BLaER1 treated with 17β-estradiol and CSF1 and Interleukin-3, amounts not matched to agents 10 nM and 100 nM (cell line): ENCODE measurements around the gene SLC39A11.
"Not testable (repeated sequence)": the region's sequence is repeated elsewhere in the genome, so short reads cannot be mapped to it uniquely, and the experiment has no call there.

ENCODE experiments used
- H3K27ac ChIP-seq, 11 experiments: shearing (Covaris generic); formaldehyde crosslinking; 2 replicates each; pipeline ENCODE4 v1.8.1; 2022
- H3K27me3 ChIP-seq, 11 experiments: shearing (Covaris generic); formaldehyde crosslinking; 2 replicates each; pipeline ENCODE4 v1.8.1; 2022
- H3K36me3 ChIP-seq, 11 experiments: shearing (Covaris generic); formaldehyde crosslinking; 2 replicates each; pipeline ENCODE4 v1.8.1; 2022
- H3K4me1 ChIP-seq, 10 experiments: shearing (Covaris generic); formaldehyde crosslinking; 2 replicates each; pipeline ENCODE4 v1.8.1; 2022
- H3K4me2 ChIP-seq, 11 experiments: shearing (Covaris generic); formaldehyde crosslinking; 2 replicates each; pipeline ENCODE4 v1.8.1; 2022
- H3K4me3 ChIP-seq, 10 experiments: shearing (Covaris generic); formaldehyde crosslinking; 2 replicates each; pipeline ENCODE4 v1.8.1; 2022
- H3K9ac ChIP-seq, 11 experiments: shearing (Covaris generic); formaldehyde crosslinking; 2 replicates each; pipeline ENCODE4 v1.8.1; 2022
- H3K9me3 ChIP-seq, 11 experiments: shearing (Covaris generic); formaldehyde crosslinking; replicated peaks in 1 of 11; 2 replicates each; pipeline ENCODE4 v1.8.1; 2022
- H4K20me1 ChIP-seq, 11 experiments: shearing (Covaris generic); formaldehyde crosslinking; 2 replicates each; pipeline ENCODE4 v1.8.1; 2022
- Cebpa-rat ChIP-seq, 11 experiments: shearing (Covaris generic); IDR thresholded peaks; 2 replicates each; pipeline ENCODE4 v1.8.1; 2022

The SLC39A11 gene

GRCh38 chr17:72765368-72766153, 326.9 kb downstream of the SLC39A11 start:
- H3K27ac ChIP-seq = no peak overlapping the region
- H3K4me1 ChIP-seq = no peaks in the 10 kb centered on the region
- H3K36me3 ChIP-seq = peaks cover 0 to 11% (median 5%) of the 10 kb centered on the region in 11 experiments; a peak in 7 of 22 replicates
- no peak overlapping the region for H3K9ac ChIP-seq
- H3K27me3 ChIP-seq = no peaks in the 10 kb centered on the region
- no peaks in the 10 kb centered on the region for H4K20me1 ChIP-seq
- H3K4me2 ChIP-seq = no peak overlapping the region
- H3K4me3 ChIP-seq = no peak overlapping the region
- H3K9me3 ChIP-seq = peaks cover 0 to 16% (median 9%) of the 10 kb centered on the region in 11 experiments; a peak in 14 of 22 replicates
- TF ChIP-seq Cebpa-rat (IDR thresholded peaks at IDR 0.05) = no peak

GRCh38 chr17:72764632-72765041, 327.9 kb downstream of the SLC39A11 start:
- TF ChIP-seq Cebpa-rat (IDR thresholded peaks at IDR 0.05) = no peak
- Histone ChIP-seq H3K4me1 (no peaks in the 10 kb centered on the region), H3K9ac (no peak overlapping the region), H3K4me2 (no peak overlapping the region), H4K20me1 (no peaks in the 10 kb centered on the region), H3K27ac (no peak overlapping the region), H3K27me3 (no peaks in the 10 kb centered on the region), H3K4me3 (no peak overlapping the region), H3K9me3 (peaks cover 0 to 16% (median 9%) of the 10 kb centered on the region in 11 experiments; a peak in 14 of 22 replicates), H3K36me3 (peaks cover 0 to 11% (median 5%) of the 10 kb centered on the region in 11 experiments; a peak in 7 of 22 replicates)

DNA sequence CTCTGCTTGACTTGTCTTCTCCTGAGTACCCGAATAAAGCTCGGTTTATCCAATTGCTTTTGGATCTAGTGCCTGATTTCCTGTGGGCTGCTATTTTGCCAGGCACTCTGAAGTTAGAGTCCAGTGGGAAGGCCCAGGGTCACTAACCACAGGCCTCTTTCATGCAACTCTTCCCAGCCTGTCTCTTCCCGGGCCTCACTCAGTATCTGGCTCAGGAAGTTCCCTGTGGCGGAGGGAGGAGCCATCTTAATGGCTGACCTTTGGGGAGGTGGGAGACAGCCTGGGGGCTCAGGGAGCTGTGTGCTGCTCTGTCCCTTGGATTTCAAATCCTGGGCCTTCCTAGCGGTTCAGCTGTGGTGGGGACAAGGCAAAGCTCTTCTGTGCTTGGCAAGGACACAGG, 328.5 kb downstream of the SLC39A11 start:
- no peak overlapping the region for H3K27ac ChIP-seq
- no peaks in the 10 kb centered on the region for H3K27me3 ChIP-seq
- no peak for TF ChIP-seq Cebpa-rat (IDR thresholded peaks at IDR 0.05)
- H3K9me3 ChIP-seq = peaks cover 0 to 16% (median 9%) of the 10 kb centered on the region in 11 experiments; a peak in 14 of 22 replicates
- no peak overlapping the region for H3K4me2 ChIP-seq
- no peaks in the 10 kb centered on the region for H3K4me1 ChIP-seq
- H4K20me1 ChIP-seq = no peaks in the 10 kb centered on the region
- no peak overlapping the region for H3K4me3 ChIP-seq
- peaks cover 0 to 11% (median 4%) of the 10 kb centered on the region in 11 experiments; a peak in 6 of 22 replicates for H3K36me3 ChIP-seq
- H3K9ac ChIP-seq = no peak overlapping the region

DNA sequence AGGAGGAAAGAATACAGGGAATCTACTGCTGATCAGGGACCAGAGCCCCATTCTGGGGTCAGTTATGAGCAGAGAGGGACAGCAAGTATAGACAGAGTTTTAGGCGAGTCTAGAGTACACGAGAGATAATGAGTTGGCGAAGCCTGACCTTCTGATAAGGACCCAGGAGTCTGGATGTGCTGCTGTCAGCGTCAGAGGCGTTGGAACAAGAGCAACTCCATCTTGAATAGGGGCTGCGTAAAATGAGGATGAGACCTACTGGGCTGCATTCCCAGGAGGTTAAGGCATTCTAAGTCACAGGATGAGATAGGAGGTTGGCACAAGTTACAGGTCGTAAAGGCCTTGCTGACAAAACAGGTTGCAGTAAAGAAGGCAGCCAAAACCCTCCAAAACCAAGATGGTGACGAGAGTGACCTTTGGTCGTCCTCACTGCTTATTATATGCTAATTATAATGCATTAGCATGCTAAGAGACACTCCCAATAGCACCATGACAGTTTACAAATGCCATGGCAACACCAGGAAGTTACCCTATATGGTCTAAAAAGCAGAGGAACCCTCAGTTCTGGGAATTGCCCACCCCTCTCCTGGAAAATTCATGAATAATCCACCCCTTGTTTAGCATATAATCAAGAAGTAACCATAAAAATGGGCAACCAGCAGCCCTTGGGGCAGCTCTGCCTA, 330.5 kb downstream of the SLC39A11 start:
- not testable (repeated sequence) for H3K36me3 ChIP-seq, H3K4me1 ChIP-seq, H3K27me3 ChIP-seq, H3K9ac ChIP-seq, H3K4me2 ChIP-seq, H3K27ac ChIP-seq, H4K20me1 ChIP-seq, H3K4me3 ChIP-seq, H3K9me3 ChIP-seq

DNA sequence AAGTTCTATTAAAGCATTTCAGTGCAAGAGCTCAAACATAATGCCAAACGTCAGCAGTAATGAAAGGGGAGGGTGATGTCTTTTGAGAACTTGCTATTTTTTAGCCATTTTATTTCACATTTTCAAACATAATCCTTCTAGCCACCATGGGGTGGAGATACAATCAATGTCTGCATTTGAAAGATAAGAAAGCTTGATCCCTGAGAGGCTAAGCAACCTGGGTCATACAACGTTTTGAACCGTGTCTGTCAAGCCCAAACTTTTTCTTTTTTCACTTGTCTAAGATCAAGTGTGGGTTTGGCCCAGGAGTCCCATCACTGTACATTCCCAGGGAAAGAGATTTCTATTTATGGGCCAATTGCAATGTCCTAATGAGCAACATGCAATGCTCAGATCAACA, 331.1 kb downstream of the SLC39A11 start:
- Histone ChIP-seq H4K20me1 (no peaks in the 10 kb centered on the region), H3K27ac (no peak overlapping the region), H3K4me1 (no peaks in the 10 kb centered on the region), H3K9me3 (peaks cover 0 to 7% (median 4%) of the 10 kb centered on the region in 11 experiments; a peak in 15 of 22 replicates), H3K36me3 (peaks cover 0 to 8% (median 0%) of the 10 kb centered on the region in 11 experiments; a peak in 4 of 22 replicates), H3K9ac (no peak overlapping the region), H3K27me3 (no peaks in the 10 kb centered on the region), H3K4me3 (no peak overlapping the region), H3K4me2 (no peak overlapping the region)
- TF ChIP-seq Cebpa-rat (IDR thresholded peaks at IDR 0.05) = no peak

DNA sequence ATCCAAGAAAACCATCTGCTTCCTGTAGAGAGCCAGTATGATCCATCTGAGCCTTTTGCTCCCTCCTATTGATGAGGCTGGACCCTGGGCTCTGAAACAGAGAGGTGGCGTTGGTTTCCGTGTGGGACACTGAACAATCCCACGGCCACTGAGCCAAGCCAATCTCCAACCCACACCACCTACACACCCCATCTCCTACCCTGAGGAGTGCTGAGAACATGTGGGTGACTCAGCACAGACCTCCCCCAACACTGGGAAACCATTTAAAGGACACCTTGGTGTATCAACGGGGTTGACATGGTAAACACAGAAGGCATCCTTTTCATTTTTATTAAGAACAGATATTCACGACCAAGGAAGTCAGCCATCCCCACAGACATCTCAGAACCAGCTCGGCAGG, 332.1 kb downstream of the SLC39A11 start:
- Histone ChIP-seq H3K9me3 (peaks cover 0 to 12% (median 9%) of the 10 kb centered on the region in 11 experiments; a peak in 16 of 22 replicates), H3K27ac (no peak overlapping the region), H3K36me3 (peaks cover 0 to 10% (median 6%) of the 10 kb centered on the region in 11 experiments; a peak in 6 of 22 replicates), H3K4me1 (no peaks in the 10 kb centered on the region), H3K4me3 (no peak overlapping the region), H3K4me2 (no peak overlapping the region), H4K20me1 (no peaks in the 10 kb centered on the region), H3K9ac (no peak overlapping the region), H3K27me3 (no peaks in the 10 kb centered on the region)
- TF ChIP-seq Cebpa-rat (IDR thresholded peaks at IDR 0.05) = no peak

- no peak overlapping the region for H3K9ac ChIP-seq
- no peaks in the 10 kb centered on the region for H3K27me3 ChIP-seq
- H4K20me1 ChIP-seq = no peaks in the 10 kb centered on the region
- no peak overlapping the region for H3K27ac ChIP-seq
- no peak overlapping the region for H3K4me3 ChIP-seq
- no peak for TF ChIP-seq Cebpa-rat (IDR thresholded peaks at IDR 0.05)
- H3K4me1 ChIP-seq = no peaks in the 10 kb centered on the region
- H3K9me3 ChIP-seq = peaks cover 0 to 12% (median 9%) of the 10 kb centered on the region in 11 experiments; a peak in 16 of 22 replicates
- H3K36me3 ChIP-seq = peaks cover 0 to 10% (median 6%) of the 10 kb centered on the region in 11 experiments; a peak in 6 of 22 replicates
- no peak overlapping the region for H3K4me2 ChIP-seq
These were observed 333.2 kb downstream of the SLC39A11 start for GRCh38 chr17:72759301-72759700.

- Histone ChIP-seq H3K4me3 (no peak overlapping the region), H3K9ac (no peak overlapping the region), H4K20me1 (no peaks in the 10 kb centered on the region), H3K36me3 (peaks cover 0 to 10% (median 6%) of the 10 kb centered on the region in 11 experiments; a peak in 6 of 22 replicates), H3K27me3 (no peaks in the 10 kb centered on the region), H3K27ac (no peak overlapping the region), H3K9me3 (peaks cover 0 to 12% (median 9%) of the 10 kb centered on the region in 11 experiments; a peak in 16 of 22 replicates), H3K4me1 (no peaks in the 10 kb centered on the region), H3K4me2 (no peak overlapping the region)
- no peak for TF ChIP-seq Cebpa-rat (IDR thresholded peaks at IDR 0.05)
These were observed 336.2 kb downstream of the SLC39A11 start for GRCh38 chr17:72756256-72756655.

DNA sequence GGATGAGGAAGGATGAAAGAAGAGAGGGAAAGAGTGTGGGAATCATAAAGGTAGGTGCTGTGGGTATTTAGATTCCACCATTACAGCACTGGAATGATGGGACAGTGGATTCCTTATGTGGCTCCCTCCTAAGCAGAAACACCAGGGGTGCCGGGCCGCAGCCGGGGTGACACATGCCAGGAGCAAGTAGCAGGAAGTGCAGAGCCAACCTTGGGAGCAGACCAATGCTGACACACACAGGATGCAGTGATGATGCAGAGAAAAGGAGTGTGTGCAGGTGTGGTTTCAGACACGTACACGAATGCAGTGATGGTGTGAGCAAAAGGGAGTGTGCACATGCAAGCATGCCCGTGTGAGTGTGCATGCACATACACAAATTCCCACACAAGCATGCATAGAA, 338.0 kb downstream of the SLC39A11 start:
- Histone ChIP-seq H4K20me1 (no peaks in the 10 kb centered on the region), H3K9ac (no peak overlapping the region), H3K4me1 (no peaks in the 10 kb centered on the region), H3K36me3 (peaks cover 0 to 10% (median 6%) of the 10 kb centered on the region in 11 experiments; a peak in 6 of 22 replicates), H3K27ac (no peak overlapping the region), H3K9me3 (peaks cover 0 to 12% (median 9%) of the 10 kb centered on the region in 11 experiments; a peak in 16 of 22 replicates), H3K27me3 (no peaks in the 10 kb centered on the region), H3K4me3 (no peak overlapping the region), H3K4me2 (no peak overlapping the region)
- no peak for TF ChIP-seq Cebpa-rat (IDR thresholded peaks at IDR 0.05)
